OCI-LY3 (cell line): ENCODE measurements around the gene FAM174B.

Experiments
- H2AFZ ChIP-seq: fragments of 200-600, 300-600 bp; shearing (Covaris generic); 2 replicates; pipeline ENCODE4 v1.6.0; 2014; ENCODE audit warnings: antibody characterized with exemption, low read depth, low read length
- H3K27ac ChIP-seq: fragments of 200-600, 300-600 bp; sonication (generic); 2 replicates; pipeline ENCODE4 v1.5.1; 2014; ENCODE audit warnings: mild to moderate bottlenecking, low read length, moderate library complexity, mixed read lengths
- H3K27me3 ChIP-seq: fragments of 200-600, 300-600 bp; sonication (generic); 2 replicates; pipeline ENCODE4 v1.6.1; 2014; ENCODE audit warnings: low read depth, low read length, mixed read lengths
- H3K36me3 ChIP-seq: fragments of 200-600, 300-600 bp; sonication (generic); replicated peaks from 2 replicates; pipeline ENCODE3; 2014; ENCODE audit warnings: low read depth, low read length, mixed read lengths
- H3K4me1 ChIP-seq: fragments of 300-600, 200-600 bp; sonication (generic); 2 replicates; pipeline ENCODE4 v1.6.1; 2014; ENCODE audit warnings: low read length, mixed read lengths
- H3K4me2 ChIP-seq: fragments of 200-600, 300-600 bp; sonication (generic); 2 replicates; pipeline ENCODE4 v1.6.1; 2014; ENCODE audit warnings: low read length, mixed read lengths
- H3K4me3 ChIP-seq: fragments of 300-600, 200-600 bp; sonication (generic); 2 replicates; pipeline ENCODE4 v1.5.1; 2014; ENCODE audit warnings: antibody characterized with exemption, mild to moderate bottlenecking, low read length, moderate library complexity
- H3K79me2 ChIP-seq: fragments of 300-600, 200-600 bp; shearing (Covaris generic); 2 replicates; pipeline ENCODE4 v1.6.1; 2014; ENCODE audit warnings: mild to moderate bottlenecking, low read length, mixed read lengths
- H3K9ac ChIP-seq: fragments of 300-600, 200-600 bp; shearing (Covaris generic); 2 replicates; pipeline ENCODE4 v1.6.0; 2014; ENCODE audit warnings: mild to moderate bottlenecking, low read length, moderate library complexity
- H3K9me3 ChIP-seq: fragments of 200-600, 300-600 bp; shearing (Covaris generic); 2 replicates; pipeline ENCODE4 v1.6.1; 2014; ENCODE audit warnings: low read length, mixed read lengths; ENCODE audit not compliant: insufficient read depth
- H4K20me1 ChIP-seq: fragments of 200-600, 300-600 bp; sonication (generic); 2 replicates; pipeline ENCODE4 v1.6.1; 2016; ENCODE audit warnings: low read length, mixed read lengths; ENCODE audit not compliant: insufficient read depth
- EZH2phosphoT487 ChIP-seq: fragments of 200-600 bp; shearing (Covaris generic); IDR thresholded peaks from 2 replicates; pipeline ENCODE4 v1.6.1; 2018; ENCODE audit warnings: antibody characterized with exemption, mixed run types, low read depth
- TF ChIP-seq, protein P1 (sequence below): fragments of 200-600, 300-600 bp; sonication (generic); IDR thresholded peaks from 2 replicates; pipeline ENCODE4 v1.5.1; 2014; ENCODE audit warnings: antibody characterized with exemption, low read length, low read depth

Gene FAM174B

GRCh38 chr15:92603278-92603677 is 52.3 kb downstream of the FAM174B start:
- no peak overlapping the region for H3K4me2 ChIP-seq

DNA sequence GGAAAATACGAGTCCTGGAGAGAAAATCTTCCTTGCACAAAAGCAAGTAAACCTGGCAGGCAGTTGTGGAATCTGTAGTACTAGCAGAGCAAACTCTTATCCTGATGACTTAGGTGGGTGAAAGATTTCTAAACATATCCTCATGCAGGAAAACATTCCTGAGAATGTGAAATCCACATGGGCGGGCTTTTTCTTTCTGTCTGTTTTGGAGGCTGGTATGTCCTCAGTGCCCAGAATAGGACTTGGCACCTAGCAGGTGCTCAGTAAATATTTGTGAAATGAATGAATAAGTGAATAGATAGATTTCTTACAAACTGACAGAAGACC is 53.3 kb downstream of the FAM174B start:
- H4K20me1 ChIP-seq: no peaks in the 10 kb centered on the region
- no peak for TF ChIP-seq EZH2phosphoT487
- TF ChIP-seq, protein P1, sequence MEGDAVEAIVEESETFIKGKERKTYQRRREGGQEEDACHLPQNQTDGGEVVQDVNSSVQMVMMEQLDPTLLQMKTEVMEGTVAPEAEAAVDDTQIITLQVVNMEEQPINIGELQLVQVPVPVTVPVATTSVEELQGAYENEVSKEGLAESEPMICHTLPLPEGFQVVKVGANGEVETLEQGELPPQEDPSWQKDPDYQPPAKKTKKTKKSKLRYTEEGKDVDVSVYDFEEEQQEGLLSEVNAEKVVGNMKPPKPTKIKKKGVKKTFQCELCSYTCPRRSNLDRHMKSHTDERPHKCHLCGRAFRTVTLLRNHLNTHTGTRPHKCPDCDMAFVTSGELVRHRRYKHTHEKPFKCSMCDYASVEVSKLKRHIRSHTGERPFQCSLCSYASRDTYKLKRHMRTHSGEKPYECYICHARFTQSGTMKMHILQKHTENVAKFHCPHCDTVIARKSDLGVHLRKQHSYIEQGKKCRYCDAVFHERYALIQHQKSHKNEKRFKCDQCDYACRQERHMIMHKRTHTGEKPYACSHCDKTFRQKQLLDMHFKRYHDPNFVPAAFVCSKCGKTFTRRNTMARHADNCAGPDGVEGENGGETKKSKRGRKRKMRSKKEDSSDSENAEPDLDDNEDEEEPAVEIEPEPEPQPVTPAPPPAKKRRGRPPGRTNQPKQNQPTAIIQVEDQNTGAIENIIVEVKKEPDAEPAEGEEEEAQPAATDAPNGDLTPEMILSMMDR: no peak

More at GRCh38 chr15:92603278-92603677, 52.3 kb downstream of the FAM174B start:
- Histone ChIP-seq H3K36me3 (no peaks in the 10 kb centered on the region), H3K9ac (no peak overlapping the region), H3K4me1 (no peaks in the 10 kb centered on the region), H4K20me1 (no peaks in the 10 kb centered on the region), H2AFZ (no peak overlapping the region), H3K9me3 (no peaks in the 10 kb centered on the region), H3K4me3 (no peak overlapping the region), H3K79me2 (no peaks in the 10 kb centered on the region), H3K27me3 (peaks cover 82% of the 10 kb centered on the region), H3K27ac (no peak overlapping the region)
- TF ChIP-seq, protein P1: no peak
- TF ChIP-seq EZH2phosphoT487: no peak

GRCh38 chr15:92601592-92602266 is 53.8 kb downstream of the FAM174B start:
- Histone ChIP-seq H3K27me3 (peaks cover 86% of the 10 kb centered on the region), H3K79me2 (no peaks in the 10 kb centered on the region), H3K4me1 (no peaks in the 10 kb centered on the region), H3K36me3 (no peaks in the 10 kb centered on the region), H4K20me1 (no peaks in the 10 kb centered on the region), H3K4me2 (no peak overlapping the region), H3K4me3 (no peak overlapping the region), H3K9ac (no peak overlapping the region), H3K9me3 (no peaks in the 10 kb centered on the region), H3K27ac (no peak overlapping the region), H2AFZ (no peak overlapping the region)
- TF ChIP-seq EZH2phosphoT487: no peak
- TF ChIP-seq, protein P1: no peak

More for the DNA sequence above, 53.3 kb downstream of the FAM174B start:
- no peak overlapping the region for H2AFZ ChIP-seq
- no peaks in the 10 kb centered on the region for H3K9me3 ChIP-seq
- H3K79me2 ChIP-seq: no peaks in the 10 kb centered on the region
- H3K27me3 ChIP-seq: peaks cover 81% of the 10 kb centered on the region
- no peaks in the 10 kb centered on the region for H3K4me1 ChIP-seq
- no peak overlapping the region for H3K9ac ChIP-seq
- no peak overlapping the region for H3K4me3 ChIP-seq
- H3K27ac ChIP-seq: no peak overlapping the region
- H3K36me3 ChIP-seq: no peaks in the 10 kb centered on the region
- H3K4me2 ChIP-seq: no peak overlapping the region

DNA sequence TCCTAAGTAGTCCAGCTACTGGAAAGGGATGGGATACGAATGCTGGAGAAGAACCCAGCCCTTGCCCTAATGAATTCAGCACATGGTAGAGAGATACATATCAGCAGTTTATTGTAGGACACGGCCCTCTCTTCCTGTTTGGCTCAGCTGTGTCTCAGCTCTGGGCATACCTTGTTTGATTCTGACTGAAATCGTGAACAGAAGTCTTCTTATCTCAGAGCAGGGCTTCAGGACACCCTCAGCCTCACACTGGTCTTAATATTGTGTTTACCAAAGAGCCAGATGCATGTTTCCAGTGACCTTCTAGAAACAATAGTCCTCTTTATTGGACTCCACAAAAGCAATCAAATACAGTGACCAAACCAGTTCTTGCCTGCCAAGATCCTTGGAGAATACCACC is 54.7 kb downstream of the FAM174B start:
- Histone ChIP-seq H3K4me2 (no peak overlapping the region), H2AFZ (no peak overlapping the region), H3K36me3 (no peaks in the 10 kb centered on the region), H3K4me1 (no peaks in the 10 kb centered on the region), H3K27me3 (peaks cover 90% of the 10 kb centered on the region), H3K9me3 (no peaks in the 10 kb centered on the region), H4K20me1 (no peaks in the 10 kb centered on the region), H3K27ac (no peak overlapping the region), H3K79me2 (no peaks in the 10 kb centered on the region), H3K4me3 (no peak overlapping the region), H3K9ac (no peak overlapping the region)
- TF ChIP-seq EZH2phosphoT487: no peak
- TF ChIP-seq, protein P1: no peak
